ENCODE measurements around the gene TFAM.

Gene TFAM

GRCh38 chr10:58436071-58436470 is 50.9 kb downstream of the TFAM start:
- Histone ChIP-seq H2AFZ (ENCODE audit: low read depth, low read length) (no peak overlapping the region), H3K4me2 (ENCODE audit: low read length) (no peak overlapping the region)

DNA sequence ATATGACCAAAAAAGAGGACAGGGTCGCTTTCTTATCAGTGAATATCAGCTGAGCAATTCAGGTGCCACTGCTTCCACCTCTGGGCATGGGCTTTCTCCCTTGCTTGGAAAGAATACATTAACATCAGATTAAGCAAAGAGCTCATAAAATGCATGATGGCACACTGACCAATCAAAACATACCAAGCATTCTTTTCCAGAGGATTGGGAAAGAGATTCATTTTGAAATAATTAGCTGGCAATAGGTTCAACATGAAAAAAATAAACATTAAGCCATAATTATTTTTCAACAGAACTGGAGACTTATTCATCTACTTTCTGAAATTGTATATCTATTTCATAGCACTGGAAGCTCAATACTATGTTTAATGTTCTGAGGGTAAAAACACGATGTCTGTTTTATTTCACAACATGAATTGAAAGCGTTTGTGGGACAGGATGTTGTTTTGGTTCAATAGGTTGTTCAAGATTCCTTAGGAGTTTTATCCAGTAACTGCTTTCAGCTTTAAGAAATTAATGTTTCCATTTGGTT is 53.2 kb downstream of the TFAM start:
- Histone ChIP-seq H3K9me3 (ENCODE audit: insufficient read depth, low read length) (no peaks in the 10 kb centered on the region), H3K9ac (ENCODE audit: low read length) (no peak overlapping the region), H3K27me3 (ENCODE audit: low read depth, low read length) (no peaks in the 10 kb centered on the region), H3K27ac (ENCODE audit: low read length) (no peak overlapping the region), H4K20me1 (ENCODE audit: insufficient read depth, low read length) (no peaks in the 10 kb centered on the region), H3K4me2 (ENCODE audit: low read length) (no peak overlapping the region), H3K36me3 (replicated peaks; ENCODE audit: low read depth, low read length) (no peaks in the 10 kb centered on the region), H3K4me3 (ENCODE audit: low read length) (no peak overlapping the region), H2AFZ (ENCODE audit: low read depth, low read length) (no peak overlapping the region), H3K4me1 (ENCODE audit: low read length) (no peaks in the 10 kb centered on the region), H3K79me2 (ENCODE audit: low read length) (no peaks in the 10 kb centered on the region)
- TF ChIP-seq, protein P1, sequence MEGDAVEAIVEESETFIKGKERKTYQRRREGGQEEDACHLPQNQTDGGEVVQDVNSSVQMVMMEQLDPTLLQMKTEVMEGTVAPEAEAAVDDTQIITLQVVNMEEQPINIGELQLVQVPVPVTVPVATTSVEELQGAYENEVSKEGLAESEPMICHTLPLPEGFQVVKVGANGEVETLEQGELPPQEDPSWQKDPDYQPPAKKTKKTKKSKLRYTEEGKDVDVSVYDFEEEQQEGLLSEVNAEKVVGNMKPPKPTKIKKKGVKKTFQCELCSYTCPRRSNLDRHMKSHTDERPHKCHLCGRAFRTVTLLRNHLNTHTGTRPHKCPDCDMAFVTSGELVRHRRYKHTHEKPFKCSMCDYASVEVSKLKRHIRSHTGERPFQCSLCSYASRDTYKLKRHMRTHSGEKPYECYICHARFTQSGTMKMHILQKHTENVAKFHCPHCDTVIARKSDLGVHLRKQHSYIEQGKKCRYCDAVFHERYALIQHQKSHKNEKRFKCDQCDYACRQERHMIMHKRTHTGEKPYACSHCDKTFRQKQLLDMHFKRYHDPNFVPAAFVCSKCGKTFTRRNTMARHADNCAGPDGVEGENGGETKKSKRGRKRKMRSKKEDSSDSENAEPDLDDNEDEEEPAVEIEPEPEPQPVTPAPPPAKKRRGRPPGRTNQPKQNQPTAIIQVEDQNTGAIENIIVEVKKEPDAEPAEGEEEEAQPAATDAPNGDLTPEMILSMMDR (IDR thresholded peaks at IDR 0.05; ENCODE audit: low read depth, low read length): no peak
- TF ChIP-seq EZH2phosphoT487 (IDR thresholded peaks at IDR 0.05; ENCODE audit: low read depth): no peak

More at GRCh38 chr10:58436071-58436470, 50.9 kb downstream of the TFAM start:
- Histone ChIP-seq H3K79me2 (ENCODE audit: low read length) (no peaks in the 10 kb centered on the region), H3K27me3 (ENCODE audit: low read depth, low read length) (no peaks in the 10 kb centered on the region), H3K9me3 (ENCODE audit: insufficient read depth, low read length) (no peaks in the 10 kb centered on the region), H4K20me1 (ENCODE audit: insufficient read depth, low read length) (no peaks in the 10 kb centered on the region), H3K4me1 (ENCODE audit: low read length) (no peaks in the 10 kb centered on the region), H3K9ac (ENCODE audit: low read length) (no peak overlapping the region), H3K4me3 (ENCODE audit: low read length) (no peak overlapping the region), H3K36me3 (replicated peaks; ENCODE audit: low read depth, low read length) (no peaks in the 10 kb centered on the region), H3K27ac (ENCODE audit: low read length) (no peak overlapping the region)
- TF ChIP-seq, protein P1 (IDR thresholded peaks at IDR 0.05; ENCODE audit: low read depth, low read length): no peak
- TF ChIP-seq EZH2phosphoT487 (IDR thresholded peaks at IDR 0.05; ENCODE audit: low read depth): no peak

DNA sequence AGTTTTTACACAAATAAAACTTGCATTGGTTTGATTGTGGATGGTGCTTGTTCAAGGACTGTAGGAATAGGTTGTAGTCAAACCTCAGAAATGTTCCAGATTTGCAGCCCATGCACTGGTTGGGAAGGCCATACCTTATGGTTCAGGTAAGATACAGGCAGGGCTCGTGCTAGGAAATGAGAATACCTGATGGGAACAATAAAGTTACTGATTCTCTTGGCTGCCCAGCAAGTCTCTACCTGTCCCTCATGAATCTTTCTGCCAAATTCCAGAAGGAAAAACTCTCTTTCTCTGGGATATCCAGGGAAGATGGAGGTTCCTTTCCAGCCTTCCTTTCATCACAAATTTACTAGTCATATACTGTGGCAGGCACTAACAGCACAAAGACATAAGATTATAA is 53.8 kb downstream of the TFAM start:
- H3K27me3 ChIP-seq (ENCODE audit: low read depth, low read length): no peaks in the 10 kb centered on the region
- no peak overlapping the region for H3K27ac ChIP-seq (ENCODE audit: low read length)
- H2AFZ ChIP-seq (ENCODE audit: low read depth, low read length): no peak overlapping the region
- H4K20me1 ChIP-seq (ENCODE audit: insufficient read depth, low read length): no peaks in the 10 kb centered on the region
- no peak overlapping the region for H3K9ac ChIP-seq (ENCODE audit: low read length)
- H3K4me1 ChIP-seq (ENCODE audit: low read length): no peaks in the 10 kb centered on the region
- TF ChIP-seq, protein P1 (IDR thresholded peaks at IDR 0.05; ENCODE audit: low read depth, low read length): no peak
- no peak for TF ChIP-seq EZH2phosphoT487 (IDR thresholded peaks at IDR 0.05; ENCODE audit: low read depth)
- H3K36me3 ChIP-seq (replicated peaks; ENCODE audit: low read depth, low read length): no peaks in the 10 kb centered on the region
- no peaks in the 10 kb centered on the region for H3K79me2 ChIP-seq (ENCODE audit: low read length)
- no peak overlapping the region for H3K4me2 ChIP-seq (ENCODE audit: low read length)
- H3K4me3 ChIP-seq (ENCODE audit: low read length): no peak overlapping the region
- H3K9me3 ChIP-seq (ENCODE audit: insufficient read depth, low read length): no peaks in the 10 kb centered on the region

GRCh38 chr10:58439632-58440364 is 54.6 kb downstream of the TFAM start:
- no peak overlapping the region for H3K9ac ChIP-seq (ENCODE audit: low read length)
- H3K9me3 ChIP-seq (ENCODE audit: insufficient read depth, low read length): no peaks in the 10 kb centered on the region
- no peaks in the 10 kb centered on the region for H4K20me1 ChIP-seq (ENCODE audit: insufficient read depth, low read length)
- no peaks in the 10 kb centered on the region for H3K27me3 ChIP-seq (ENCODE audit: low read depth, low read length)
- H3K4me2 ChIP-seq (ENCODE audit: low read length): no peak overlapping the region
- H2AFZ ChIP-seq (ENCODE audit: low read depth, low read length): no peak overlapping the region
- no peaks in the 10 kb centered on the region for H3K4me1 ChIP-seq (ENCODE audit: low read length)
- TF ChIP-seq EZH2phosphoT487 (IDR thresholded peaks at IDR 0.05; ENCODE audit: low read depth): no peak
- TF ChIP-seq, protein P1 (IDR thresholded peaks at IDR 0.05; ENCODE audit: low read depth, low read length): no peak
- no peaks in the 10 kb centered on the region for H3K36me3 ChIP-seq (replicated peaks; ENCODE audit: low read depth, low read length)
- no peak overlapping the region for H3K4me3 ChIP-seq (ENCODE audit: low read length)
- H3K27ac ChIP-seq (ENCODE audit: low read length): no peak overlapping the region
- no peaks in the 10 kb centered on the region for H3K79me2 ChIP-seq (ENCODE audit: low read length)

Data from OCI-LY3 (cell line).